DMS 273 (cell line): ENCODE data around the gene MYL6B.
"Not testable (repeated sequence)": the region's sequence is repeated elsewhere in the genome, so short reads cannot be mapped to it uniquely, and the experiment has no call there.

Experiments
- DNase-seq: peaks from one replicate; lab custom pipeline; 2025; ENCODE audit not compliant: unreplicated experiment; lab: John Stamatoyannopoulos, UW

MYL6B gene

GRCh38 chr12:56163533-56164344, 11.4 kb downstream of the MYL6B start:
- no peak for DNase-seq

DNA sequence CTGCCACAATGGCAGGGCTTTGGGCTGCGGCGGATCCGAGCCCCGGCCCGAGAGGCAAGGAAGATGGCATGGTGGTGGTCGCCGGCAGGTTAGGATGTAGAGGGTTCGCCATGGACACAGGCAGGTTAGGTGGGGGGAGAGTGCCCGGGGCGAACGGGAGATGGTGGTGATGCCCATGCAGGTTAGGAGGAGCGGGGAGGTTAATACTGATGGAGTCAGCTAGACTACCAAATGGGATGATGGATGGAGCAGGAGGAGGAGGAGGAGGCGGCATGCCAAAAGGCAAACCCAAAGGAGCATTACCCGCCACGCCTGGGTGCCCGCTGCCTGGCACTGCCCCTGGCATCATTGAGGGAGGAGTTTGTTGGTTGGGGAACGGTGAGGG, 11.9 kb downstream of the MYL6B start:
- no peak for DNase-seq

GRCh38 chr12:56165369-56165768, 13.0 kb downstream of the MYL6B start:
- DNase-seq = peak; percentile 17

- DNase-seq = no peak
Measured at GRCh38 chr12:56169229-56169759, 16.9 kb downstream of the MYL6B start.

DNA sequence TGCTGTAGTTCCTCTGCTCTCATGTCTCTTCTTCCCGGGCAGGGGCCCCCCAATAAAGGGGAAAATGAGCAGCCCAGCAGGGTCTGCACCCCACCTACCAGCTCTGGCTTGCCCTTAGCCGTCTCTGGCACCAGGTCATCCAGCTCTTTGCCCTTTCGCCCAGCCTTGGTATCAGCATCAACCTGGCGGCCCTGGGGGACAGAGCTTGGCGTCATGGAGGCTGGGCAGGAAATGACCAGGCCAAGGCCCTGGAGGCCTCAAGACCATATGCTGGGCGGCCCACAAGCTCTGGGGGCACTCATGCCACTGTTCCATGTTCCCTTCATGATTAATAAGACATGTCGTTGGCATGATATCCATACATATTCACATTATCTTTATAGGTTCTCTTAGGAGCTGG, 20.5 kb downstream of the MYL6B start:
- DNase-seq = no peak

DNA sequence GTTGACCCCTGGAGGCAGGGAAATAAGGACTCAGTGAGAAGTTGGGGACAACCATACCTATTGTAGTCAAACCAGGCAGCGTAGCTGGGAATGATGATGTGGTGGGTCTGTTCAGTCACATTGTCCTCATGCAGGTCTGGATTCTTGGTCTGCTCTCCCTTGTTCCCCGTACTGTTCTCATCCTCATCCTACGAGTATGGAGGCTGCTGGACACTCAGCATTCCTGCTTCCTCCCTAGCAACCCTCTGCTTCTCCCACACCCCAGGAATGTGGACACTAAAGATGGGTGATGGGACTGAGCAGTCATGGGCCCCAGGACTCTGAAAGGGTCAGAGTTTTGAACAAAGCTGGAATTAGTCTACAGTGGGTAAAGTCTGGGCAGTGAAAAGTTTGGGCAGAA, 26.0 kb downstream of the MYL6B start:
- DNase-seq = no peak

- DNase-seq = no peak
Measured at GRCh38 chr12:56186957-56187356, 34.6 kb downstream of the MYL6B start.

DNA sequence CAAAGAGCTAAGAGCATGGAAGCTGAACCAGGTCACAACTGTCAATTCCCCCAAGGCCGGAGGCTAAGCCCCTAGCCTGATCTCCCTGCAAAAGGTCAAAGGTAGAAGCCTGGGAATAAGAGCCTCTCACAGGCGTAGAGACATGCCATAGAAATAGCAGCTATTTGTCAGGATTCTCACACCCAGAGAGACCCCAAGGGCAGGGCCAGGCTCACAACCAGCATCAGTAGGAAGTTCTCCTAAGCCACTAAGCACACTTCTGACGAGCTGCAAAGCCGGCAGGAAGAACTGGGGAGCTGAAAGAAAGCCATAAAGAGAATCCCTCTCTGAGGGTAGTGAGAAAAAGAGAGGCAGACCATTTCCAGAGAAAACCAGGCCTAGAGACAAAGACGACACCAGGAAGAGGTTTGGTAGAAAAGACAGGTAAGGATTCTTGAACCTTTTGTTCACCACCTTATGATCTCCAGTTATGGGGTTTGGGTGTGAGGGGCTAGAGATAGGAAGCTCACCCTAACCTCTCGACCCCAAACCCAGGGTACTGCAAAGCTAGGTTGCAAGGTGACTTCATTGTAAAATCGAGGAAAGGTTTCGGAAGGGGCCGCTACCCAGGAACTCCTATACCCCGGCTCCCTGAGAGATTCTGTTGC, 35.9 kb downstream of the MYL6B start:
- no peak for DNase-seq

GRCh38 chr12:56188778-56189098, 36.4 kb downstream of the MYL6B start:
- DNase-seq = peak; percentile 40

DNA sequence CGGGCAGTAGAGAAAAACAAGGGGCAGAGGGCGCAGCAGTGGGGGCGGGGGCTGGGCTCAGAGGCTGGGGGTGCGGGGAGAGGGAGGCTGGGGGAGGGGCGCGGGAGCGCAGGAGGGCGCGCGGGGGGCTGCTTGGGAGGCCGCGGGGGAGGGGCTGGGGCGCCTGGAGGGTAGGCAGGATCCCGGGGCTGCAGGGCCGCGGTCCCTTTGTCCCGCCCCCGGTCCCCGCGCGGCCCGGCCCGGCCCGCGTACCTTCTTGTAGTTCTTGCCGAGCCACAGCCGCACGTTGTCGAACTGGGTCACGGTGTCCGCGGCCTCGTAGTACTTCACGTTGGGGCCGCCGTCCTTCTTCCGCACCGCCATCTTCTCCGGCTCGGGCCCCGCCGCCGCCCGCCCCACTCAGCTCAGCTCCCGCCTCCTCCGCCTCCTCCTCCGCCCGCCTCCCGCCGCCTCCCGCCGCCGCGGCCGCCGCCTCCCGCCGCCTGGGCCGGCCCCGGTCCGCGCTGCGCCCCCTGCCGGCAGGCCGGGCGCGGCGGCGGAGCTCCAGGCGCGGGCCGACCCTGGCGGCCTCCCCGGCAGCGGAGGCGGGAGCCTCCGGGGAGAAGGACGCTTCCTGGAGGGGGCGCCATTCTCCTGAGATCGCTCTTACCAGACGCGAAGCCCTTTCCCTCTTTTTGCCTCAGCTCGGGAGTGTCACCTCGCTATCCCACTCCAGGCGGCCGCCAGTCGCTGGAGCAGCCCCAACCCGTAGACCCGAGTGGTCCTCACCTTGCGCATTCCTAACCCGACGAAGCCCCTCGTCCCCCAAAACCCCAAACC, 36.9 kb downstream of the MYL6B start, which contains the start of gene SMARCC2:
Gene SMARCC2 (minus strand): TSS at position 385 of the 819 bp plus-strand sequence. CDS start 22 bp downstream, at position 363.
- peak; percentile 94 for DNase-seq

DNA sequence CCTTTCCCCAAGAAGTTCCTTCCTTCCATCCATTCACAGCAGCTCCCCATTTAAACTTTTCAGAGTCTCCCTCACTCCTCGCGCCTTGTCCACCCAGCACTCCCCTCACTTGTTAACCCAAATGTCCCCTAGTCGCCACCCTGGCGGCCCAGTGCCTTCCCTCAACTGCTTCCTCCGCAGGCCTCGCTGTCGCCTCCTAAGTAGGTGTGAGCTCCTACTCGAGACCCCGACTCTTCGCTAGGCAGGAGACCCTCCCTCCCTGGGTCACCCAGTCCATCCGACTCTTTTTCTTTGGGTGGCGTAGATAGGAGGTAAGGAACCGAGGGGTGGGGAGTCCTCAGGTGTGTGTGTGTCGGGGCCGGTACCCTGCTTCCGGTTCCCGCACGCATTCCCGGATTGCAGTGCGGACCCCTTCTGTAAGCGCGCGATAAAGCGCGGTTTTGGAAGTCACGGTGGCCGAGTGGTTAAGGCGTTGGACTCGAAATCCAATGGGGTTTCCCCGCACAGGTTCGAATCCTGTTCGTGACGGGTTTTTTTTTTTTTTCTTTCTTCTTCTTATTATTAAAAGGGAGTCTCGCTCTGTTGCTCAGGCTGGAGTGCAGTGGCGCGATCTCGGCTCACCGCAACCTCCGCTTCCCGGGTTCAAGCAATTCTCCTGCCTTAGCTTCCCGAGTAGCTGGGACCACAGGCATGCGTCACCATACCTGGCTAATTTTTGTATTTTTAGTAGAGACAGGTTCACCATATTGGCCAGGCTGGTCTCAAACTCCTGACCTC, 37.7 kb downstream of the MYL6B start:
- DNase-seq = peak; percentile 92

DNA sequence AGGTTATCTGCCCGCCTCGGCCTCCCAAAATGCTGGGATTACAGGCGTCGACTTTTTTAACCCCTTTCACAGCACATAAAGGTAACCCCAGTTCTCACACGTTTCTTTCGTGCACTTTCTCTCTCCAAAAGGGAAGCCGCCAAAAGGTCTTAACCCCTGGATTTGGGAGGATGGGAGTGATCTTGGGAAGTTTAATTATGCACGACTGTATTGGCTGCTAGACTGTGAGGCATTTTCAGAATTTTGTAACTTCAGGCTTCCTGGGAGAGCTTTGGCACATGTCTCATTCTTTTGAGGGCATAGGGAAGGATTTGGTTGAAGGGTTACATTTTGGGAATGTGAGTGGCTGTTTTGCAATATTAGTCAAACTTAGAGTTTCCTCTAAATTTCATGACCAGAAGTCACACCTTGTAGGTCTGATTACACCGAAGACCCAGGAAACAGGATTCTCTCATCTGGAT, 38.3 kb downstream of the MYL6B start:
- DNase-seq = peak; percentile 14

DNA sequence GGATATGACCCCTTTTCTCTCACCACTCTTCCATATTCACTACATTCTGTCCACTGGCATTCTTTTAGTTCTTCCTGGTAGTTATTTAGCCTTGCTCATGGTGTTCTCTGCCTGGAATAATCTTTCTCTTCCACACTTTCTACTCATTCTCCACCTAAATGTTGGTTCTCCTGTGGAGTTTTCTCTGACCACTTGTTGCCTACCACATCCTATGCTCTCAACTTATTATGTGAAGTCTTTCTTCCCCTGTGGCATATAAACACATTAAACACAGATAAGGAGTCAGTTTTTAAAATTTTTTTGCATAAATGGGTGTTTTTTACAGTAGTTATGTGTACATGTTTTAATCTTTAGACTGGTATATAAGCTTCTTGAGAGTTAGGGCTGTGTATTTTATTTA, 40.2 kb downstream of the MYL6B start:
- no peak for DNase-seq

GRCh38 chr12:56193025-56193578, 40.7 kb downstream of the MYL6B start:
- peak; percentile 93 for DNase-seq

DNA sequence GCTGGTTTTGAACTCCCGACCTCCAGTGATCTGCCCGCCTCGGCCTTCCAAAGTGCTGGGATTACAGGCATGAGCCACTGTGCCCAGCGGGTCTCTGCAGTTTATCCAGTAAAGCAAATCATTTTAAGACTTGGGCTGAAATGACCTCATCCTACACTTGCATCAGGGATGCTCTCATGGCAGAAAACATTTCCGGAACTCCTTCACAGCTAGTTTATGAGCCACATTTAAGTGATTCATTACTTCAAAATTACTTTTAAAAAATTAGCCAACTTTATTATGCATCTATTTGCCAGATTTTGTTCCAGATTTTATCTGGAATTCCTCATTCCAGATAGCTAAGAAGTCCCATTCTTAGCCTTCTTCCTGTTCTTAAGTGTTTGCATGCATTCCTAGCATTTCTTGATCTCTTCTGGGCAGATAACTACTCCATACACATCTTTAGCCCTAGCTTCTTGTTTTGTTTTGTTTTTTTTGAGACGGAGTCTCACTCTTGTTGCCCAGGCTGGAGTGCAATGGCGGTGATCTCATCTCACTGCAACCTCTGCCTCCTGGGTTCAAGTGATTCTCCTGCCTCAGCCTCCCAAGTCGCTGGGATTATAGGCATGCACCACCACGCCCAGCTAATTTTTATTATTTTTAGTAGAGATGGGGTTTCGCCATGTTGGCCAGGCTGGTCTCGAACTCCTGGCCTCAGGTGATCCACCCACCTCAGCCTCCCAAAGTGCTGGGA, 44.6 kb downstream of the MYL6B start:
- not testable (repeated sequence) for DNase-seq

DNA sequence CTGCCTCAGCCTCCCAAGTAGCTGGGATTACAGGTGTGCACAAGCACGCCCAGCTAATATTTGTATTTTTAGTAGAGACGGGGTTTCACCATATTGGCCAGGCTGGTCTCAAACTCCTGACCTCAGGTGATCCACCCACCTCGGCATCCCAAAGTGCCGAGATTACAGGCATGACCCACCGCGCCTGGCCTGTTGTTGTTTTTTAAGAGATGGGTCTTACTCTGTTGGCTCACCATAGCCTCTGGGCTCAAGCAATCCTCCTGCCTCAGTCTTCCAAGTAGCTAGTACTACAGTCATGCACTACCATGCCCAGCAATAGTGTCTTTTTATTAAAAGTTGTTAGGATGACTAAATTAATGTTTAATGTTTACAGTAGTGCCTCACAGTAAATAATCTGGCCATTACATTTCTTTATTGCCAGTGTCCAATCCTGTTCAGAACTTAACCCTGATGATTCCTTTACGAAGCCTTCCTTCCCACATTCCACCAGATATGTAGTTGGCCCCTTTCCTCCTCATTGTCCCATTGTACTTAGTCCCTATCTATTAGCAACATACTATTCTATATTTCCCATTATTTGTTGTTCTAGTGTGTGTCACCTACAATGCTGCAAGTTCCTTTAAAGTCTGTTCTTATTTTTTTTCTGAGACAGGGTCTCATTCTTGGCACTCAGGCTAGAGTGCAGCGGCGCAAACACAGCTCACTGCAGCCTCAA, 45.7 kb downstream of the MYL6B start:
- no peak for DNase-seq

- no peak for DNase-seq
Measured at GRCh38 chr12:56198836-56199235, 46.4 kb downstream of the MYL6B start.

GRCh38 chr12:56202366-56202765, 50.0 kb downstream of the MYL6B start:
- DNase-seq = no peak

DNA sequence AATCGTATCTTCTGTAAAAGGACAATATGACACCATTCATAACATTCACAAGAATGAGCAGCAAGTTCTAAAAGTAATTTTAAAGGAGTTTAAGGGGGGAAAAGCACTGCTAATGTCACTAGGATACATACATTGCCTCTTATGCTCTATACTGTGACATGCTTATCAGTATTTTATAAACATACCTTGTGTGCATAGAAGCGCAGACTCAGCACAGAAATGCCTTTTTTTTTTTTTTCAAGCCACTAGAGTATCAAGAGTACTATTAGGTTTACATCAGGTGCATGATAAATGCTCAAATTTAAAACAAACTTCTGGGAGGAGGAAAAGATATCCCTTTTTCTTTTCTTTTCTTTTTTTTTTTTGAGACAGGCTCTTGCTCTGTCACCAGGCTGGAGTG, 50.5 kb downstream of the MYL6B start:
- DNase-seq = no peak
